ENCODE data around the gene DNASE1L1.

- TF ChIP-seq POLR2AphosphoS5 (IDR thresholded peaks at IDR 0.05) (no peak), REST (IDR thresholded peaks at IDR 0.05; ENCODE audit: borderline replicate concordance) (no peak), CTCF (IDR thresholded peaks at IDR 0.05; ENCODE audit: poor library complexity, severe bottlenecking) (no peak)
These were observed 30.8 kb upstream of the DNASE1L1 start for GRCh38 chrX:154439841-154440240.

Data from neural cell (in vitro differentiated cells).